H54 (cell line): ENCODE results near the gene DNAAF1.
"Not testable (repeated sequence)": the region's sequence is repeated elsewhere in the genome, so short reads cannot be mapped to it uniquely, and the experiment has no call there.

Experiments
- DNase-seq: peaks from one replicate; pipeline ENCODE4 v3.0.0; 2011; ENCODE audit warnings: low spot score, mixed read lengths; ENCODE audit not compliant: insufficient read length
- FAIRE-seq: peaks from 3 replicates; lab custom pipeline; 2011; peaks lifted over from hg19 to GRCh38; lab: Jason Lieb, UNC
- POLR2A ChIP-seq: IDR thresholded peaks from 2 replicates; pipeline ENCODE4 v1.6.1; 2011; ENCODE audit warnings: low read depth, mild to moderate bottlenecking, low read length

Gene DNAAF1

DNA sequence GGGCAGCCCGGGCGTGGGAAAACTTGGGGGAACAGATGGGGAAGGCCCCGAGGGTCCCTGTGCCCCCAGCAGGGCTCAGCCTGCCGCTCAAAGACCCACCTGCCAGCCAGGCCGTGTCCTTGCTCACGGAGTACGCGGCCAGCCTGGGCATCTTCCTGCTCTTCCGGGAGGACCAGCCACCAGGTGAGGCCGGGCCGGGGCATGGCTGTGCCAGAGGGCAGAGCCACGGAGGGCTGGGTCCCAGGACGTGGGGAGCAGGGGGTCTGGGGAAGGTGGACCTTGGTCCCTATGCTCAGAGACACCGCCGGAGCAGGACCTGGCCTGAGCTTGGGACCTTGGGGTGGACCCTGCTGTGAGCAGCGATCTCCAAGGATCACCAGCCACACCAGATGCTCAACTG, 46.4 kb downstream of the DNAAF1 start:
- FAIRE-seq, result no peak

DNA sequence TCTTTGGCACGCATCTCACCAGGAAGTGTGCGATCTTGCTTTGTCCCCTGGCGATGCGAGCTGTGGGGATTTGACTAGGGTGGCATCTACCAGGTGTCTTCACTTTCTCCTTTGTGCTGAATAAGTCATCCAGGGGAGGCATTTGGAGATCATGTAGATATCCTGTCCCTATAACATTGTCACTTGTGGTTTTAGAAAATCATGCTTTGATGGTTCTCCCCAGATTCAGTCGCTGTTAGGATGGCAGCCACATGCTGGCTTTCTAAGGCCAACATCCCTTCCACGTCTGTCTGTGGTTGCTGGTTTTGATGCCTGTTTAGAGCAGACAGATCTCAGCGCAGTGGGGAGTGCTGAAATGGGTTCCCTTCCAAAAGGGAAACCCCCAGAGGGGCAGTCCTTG, 48.4 kb downstream of the DNAAF1 start:
- FAIRE-seq (no peak), DNase-seq (no peak)
- TF ChIP-seq POLR2A, result no peak

More for the DNA sequence above, 46.4 kb downstream of the DNAAF1 start:
- no peak for DNase-seq
- TF ChIP-seq POLR2A, result no peak

GRCh38 chr16:84194018-84194417, 48.9 kb downstream of the DNAAF1 start:
- FAIRE-seq (no peak), DNase-seq (no peak)
- TF ChIP-seq POLR2A, result no peak

- DNase-seq (no peak), FAIRE-seq (no peak)
- no peak for TF ChIP-seq POLR2A
Measured at GRCh38 chr16:84194470-84195200, 49.5 kb downstream of the DNAAF1 start.

- DNase-seq, result no peak
- no peak for FAIRE-seq
- no peak for TF ChIP-seq POLR2A
Measured at GRCh38 chr16:84195201-84196093, 50.3 kb downstream of the DNAAF1 start.

DNA sequence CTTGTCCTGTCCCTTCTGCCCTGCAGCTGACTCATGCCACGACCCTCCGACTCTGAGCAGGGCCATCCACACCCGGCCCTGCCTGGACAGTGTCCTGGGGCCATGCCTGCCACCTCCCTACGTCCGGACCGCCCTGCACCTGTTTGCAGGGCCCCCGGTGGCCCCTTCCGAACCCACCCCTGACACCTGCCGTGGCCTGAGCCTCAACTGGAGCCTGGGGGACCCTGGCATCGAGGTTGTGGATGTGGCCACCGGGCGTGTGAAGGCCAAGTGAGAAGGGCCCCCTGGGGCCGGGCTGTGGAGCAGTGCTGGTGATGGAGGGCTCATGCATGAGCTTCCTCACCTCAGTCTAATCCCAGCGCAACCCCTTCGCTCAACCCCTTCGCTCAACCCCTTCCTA, 51.0 kb downstream of the DNAAF1 start:
- no peak for DNase-seq
- TF ChIP-seq POLR2A, result no peak
- no peak for FAIRE-seq

GRCh38 chr16:84196727-84197394, 51.8 kb downstream of the DNAAF1 start:
- FAIRE-seq, result no peak

GRCh38 chr16:84197466-84198128, 52.5 kb downstream of the DNAAF1 start:
- FAIRE-seq, result no peak

More at GRCh38 chr16:84196727-84197394, 51.8 kb downstream of the DNAAF1 start:
- no peak for TF ChIP-seq POLR2A
- DNase-seq, result no peak

GRCh38 chr16:84198401-84198800, 53.3 kb downstream of the DNAAF1 start:
- FAIRE-seq (no peak), DNase-seq (no peak)
- TF ChIP-seq POLR2A, result no peak

More at GRCh38 chr16:84197466-84198128, 52.5 kb downstream of the DNAAF1 start:
- TF ChIP-seq POLR2A, result no peak
- no peak for DNase-seq

DNA sequence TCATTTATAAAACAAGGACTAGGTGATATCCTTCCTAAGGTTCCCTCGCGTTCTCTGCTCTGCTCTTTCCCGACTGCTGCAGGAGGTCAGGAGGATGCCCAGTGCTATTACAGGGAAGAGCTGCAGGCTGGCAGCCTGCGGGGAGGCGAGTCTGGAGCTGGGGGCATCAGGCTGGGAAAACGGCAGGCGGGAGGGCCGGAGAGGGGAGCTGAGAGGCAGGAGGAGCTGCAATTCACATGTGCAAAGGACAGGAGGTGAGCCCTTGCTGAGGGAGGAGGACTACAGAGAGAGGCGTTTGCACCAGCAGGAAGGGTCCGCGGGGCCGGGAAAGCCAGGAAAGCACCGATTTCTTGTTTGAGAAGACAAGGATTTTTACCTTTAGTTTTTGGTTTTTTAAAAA, 54.0 kb downstream of the DNAAF1 start:
- no peak for FAIRE-seq
- no peak for TF ChIP-seq POLR2A
- no peak for DNase-seq

GRCh38 chr16:84199861-84200260, 54.8 kb downstream of the DNAAF1 start:
- DNase-seq (no peak), FAIRE-seq (no peak)
- no peak for TF ChIP-seq POLR2A

DNA sequence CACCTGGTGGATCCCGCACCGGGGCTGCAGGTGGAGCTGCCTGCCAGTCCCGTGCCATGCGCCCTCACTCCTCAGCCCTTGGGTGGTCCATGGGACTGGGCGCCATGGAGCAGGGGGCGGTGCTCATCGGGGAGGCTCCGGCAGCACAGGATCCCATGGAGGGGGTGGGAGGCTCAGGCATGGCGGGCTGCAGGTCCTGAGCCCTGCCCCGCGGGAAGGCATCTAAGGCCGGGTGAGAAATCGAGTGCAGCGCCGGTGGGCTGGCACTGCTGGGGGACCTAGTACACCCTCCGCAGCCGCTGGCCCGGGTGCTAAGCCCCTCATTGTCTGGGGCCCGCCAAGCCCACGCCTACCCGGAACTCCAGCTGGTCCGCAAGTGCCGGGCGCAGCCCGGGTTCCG, 59.4 kb downstream of the DNAAF1 start:
- FAIRE-seq, DNase-seq: not testable (repeated sequence)

- not testable (repeated sequence) for FAIRE-seq
Measured at GRCh38 chr16:84205123-84205522, 60.0 kb downstream of the DNAAF1 start.

More at GRCh38 chr16:84205123-84205522, 60.0 kb downstream of the DNAAF1 start:
- DNase-seq, result not testable (repeated sequence)
